HG03558 (cell line): ENCODE results near the gene MBD5.

Experiments used
- ATAC-seq: cut with Tn5 transposase; IDR thresholded peaks from one replicate; pipeline ENCODE4 v1.9.1; 2021; ENCODE audit warnings: moderate number of reproducible peaks; ENCODE audit not compliant: unreplicated experiment; ENCODE audit errors: extremely low read depth

MBD5 gene

GRCh38 chr2:148402786-148403185 lies 381.9 kb downstream of the MBD5 start:
- ATAC-seq, result no peak

- no peak for ATAC-seq
Measured at GRCh38 chr2:148410899-148411298, 390.0 kb downstream of the MBD5 start.

- no peak for ATAC-seq
Measured at GRCh38 chr2:148416248-148416647, 395.4 kb downstream of the MBD5 start.

- ATAC-seq, result no peak
Measured at GRCh38 chr2:148430101-148430500, 409.2 kb downstream of the MBD5 start.

GRCh38 chr2:148447877-148448276 lies 427.0 kb downstream of the MBD5 start:
- ATAC-seq, result no peak

GRCh38 chr2:148450531-148450930 lies 429.6 kb downstream of the MBD5 start:
- ATAC-seq, result no peak

- no peak for ATAC-seq
Measured at GRCh38 chr2:148451046-148451445, 430.2 kb downstream of the MBD5 start.

GRCh38 chr2:148455791-148456190 lies 434.9 kb downstream of the MBD5 start:
- ATAC-seq, result no peak

- ATAC-seq, result no peak
Measured at GRCh38 chr2:148458171-148458570, 437.3 kb downstream of the MBD5 start.

- ATAC-seq, result no peak
Measured at GRCh38 chr2:148459377-148459778, 438.5 kb downstream of the MBD5 start.

- no peak for ATAC-seq
Measured at GRCh38 chr2:148461876-148462275, 441.0 kb downstream of the MBD5 start.

- no peak for ATAC-seq
Measured at GRCh38 chr2:148475626-148476025, 454.7 kb downstream of the MBD5 start.

GRCh38 chr2:148479398-148479797 lies 458.5 kb downstream of the MBD5 start:
- no peak for ATAC-seq

GRCh38 chr2:148483665-148484064 lies 462.8 kb downstream of the MBD5 start:
- no peak for ATAC-seq

GRCh38 chr2:148484066-148484465 lies 463.2 kb downstream of the MBD5 start:
- no peak for ATAC-seq

GRCh38 chr2:148486655-148487054 lies 465.8 kb downstream of the MBD5 start:
- no peak for ATAC-seq

- ATAC-seq, result no peak
Measured at GRCh38 chr2:148487439-148487838, 466.5 kb downstream of the MBD5 start.

- no peak for ATAC-seq
Measured at GRCh38 chr2:148490840-148491439, 470.0 kb downstream of the MBD5 start.

- ATAC-seq, result peak; percentile 45
Measured at GRCh38 chr2:148493822-148494563, 473.1 kb downstream of the MBD5 start.

- ATAC-seq, result no peak
Measured at GRCh38 chr2:148495586-148495985, 474.7 kb downstream of the MBD5 start.

GRCh38 chr2:148501545-148501944 lies 480.7 kb downstream of the MBD5 start:
- no peak for ATAC-seq

- no peak for ATAC-seq
Measured at GRCh38 chr2:148503516-148503915, 482.6 kb downstream of the MBD5 start.
